ENCODE measurements around the gene MAN2A1.

DNA sequence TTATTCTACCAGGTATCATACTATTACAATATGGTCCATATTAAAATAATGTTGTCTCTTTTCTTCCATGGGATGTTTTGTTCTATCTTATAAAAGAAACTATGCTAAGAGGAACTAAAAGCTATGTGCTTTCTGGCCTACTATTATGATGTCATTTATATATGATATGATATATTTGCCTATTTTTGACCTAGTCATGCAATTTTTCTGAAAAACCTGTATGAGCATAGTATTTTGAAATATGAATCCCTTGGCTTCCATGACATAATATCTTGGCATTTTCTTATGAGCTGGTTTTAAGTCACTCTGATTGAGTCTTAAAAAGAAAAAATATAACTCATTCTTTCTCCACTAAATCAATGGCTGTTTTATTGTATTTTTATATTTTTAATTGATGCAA is 60.7 kb downstream of the MAN2A1 start:
- TF ChIP-seq, protein P1, sequence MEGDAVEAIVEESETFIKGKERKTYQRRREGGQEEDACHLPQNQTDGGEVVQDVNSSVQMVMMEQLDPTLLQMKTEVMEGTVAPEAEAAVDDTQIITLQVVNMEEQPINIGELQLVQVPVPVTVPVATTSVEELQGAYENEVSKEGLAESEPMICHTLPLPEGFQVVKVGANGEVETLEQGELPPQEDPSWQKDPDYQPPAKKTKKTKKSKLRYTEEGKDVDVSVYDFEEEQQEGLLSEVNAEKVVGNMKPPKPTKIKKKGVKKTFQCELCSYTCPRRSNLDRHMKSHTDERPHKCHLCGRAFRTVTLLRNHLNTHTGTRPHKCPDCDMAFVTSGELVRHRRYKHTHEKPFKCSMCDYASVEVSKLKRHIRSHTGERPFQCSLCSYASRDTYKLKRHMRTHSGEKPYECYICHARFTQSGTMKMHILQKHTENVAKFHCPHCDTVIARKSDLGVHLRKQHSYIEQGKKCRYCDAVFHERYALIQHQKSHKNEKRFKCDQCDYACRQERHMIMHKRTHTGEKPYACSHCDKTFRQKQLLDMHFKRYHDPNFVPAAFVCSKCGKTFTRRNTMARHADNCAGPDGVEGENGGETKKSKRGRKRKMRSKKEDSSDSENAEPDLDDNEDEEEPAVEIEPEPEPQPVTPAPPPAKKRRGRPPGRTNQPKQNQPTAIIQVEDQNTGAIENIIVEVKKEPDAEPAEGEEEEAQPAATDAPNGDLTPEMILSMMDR (conservative IDR thresholded peaks at IDR 0.05; ENCODE audit: low read depth, low read length) = no peak
- TF ChIP-seq EZH2 (IDR thresholded peaks at IDR 0.05; ENCODE audit: low read length, unreplicated experiment) (no peak), EZH2phosphoT487 (IDR thresholded peaks at IDR 0.05; ENCODE audit: borderline replicate concordance, low read length) (no peak)
